GM19043 (cell line): ENCODE measurements around the gene HDGFL2.

Experiments
- ATAC-seq: cut with Tn5 transposase; IDR thresholded peaks from one replicate; pipeline ENCODE4 v1.9.1; 2021; ENCODE audit warnings: low read depth; ENCODE audit not compliant: unreplicated experiment

HDGFL2 gene

DNA sequence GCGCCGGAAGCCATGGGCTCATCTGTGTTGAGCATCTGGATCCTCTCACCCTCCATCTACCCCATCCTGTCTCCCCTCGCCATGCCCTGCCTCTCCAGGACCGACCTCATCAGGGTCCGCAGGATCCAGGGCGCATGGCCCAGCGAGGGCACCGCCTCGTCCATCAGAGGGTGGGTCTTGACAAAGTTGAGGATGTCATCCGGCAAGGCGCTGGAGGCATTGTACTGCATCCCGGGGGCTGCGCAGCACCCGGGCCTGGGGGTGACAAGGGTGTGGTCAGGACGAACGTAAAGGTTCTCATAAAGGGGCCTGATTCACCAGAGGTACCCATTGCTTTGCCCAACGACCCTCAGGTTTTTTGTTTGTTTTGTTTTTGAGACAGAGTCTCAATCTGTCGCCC, 77.9 kb downstream of the HDGFL2 start:
- ATAC-seq = no peak

DNA sequence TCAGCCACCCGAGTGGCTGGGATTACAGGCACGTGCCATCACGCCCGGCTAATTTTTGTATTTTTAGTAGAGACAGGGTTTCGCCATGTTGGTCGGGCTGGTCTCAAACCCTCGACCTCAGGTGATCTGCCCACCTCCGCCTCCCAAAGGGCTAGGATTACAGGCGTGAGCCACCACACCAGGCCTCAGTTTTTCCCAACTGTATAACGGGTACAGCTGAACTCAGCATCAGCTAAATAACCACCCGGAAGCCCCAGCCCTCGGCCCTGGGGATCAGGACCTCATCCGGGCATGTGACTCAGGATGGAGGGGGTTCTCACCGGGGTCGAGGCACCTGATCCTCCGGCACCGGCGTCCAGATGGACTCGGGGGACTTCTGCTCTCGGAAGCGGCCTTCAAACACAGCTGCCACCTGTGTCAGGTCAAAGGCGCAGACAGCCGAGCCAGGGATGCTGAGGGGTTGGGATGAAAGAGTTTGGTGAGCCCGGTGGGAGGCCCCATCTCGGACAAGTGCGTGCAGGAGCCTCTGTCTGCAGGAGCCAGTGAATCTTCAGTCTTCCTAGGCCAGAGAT, 78.5 kb downstream of the HDGFL2 start:
- ATAC-seq = no peak
